Glutamatergic neuron (in vitro differentiated cells): ENCODE measurements around the gene PCDHGA10. TPM values are rescaled to one million over a fixed set of nuclear protein-coding genes. Genes with fewer than 3 reads are reported as not detected.
"Not testable (repeated sequence)": the region's sequence is repeated elsewhere in the genome, so short reads cannot be mapped to it uniquely, and the experiment has no call there.

Source experiments
- DNase-seq: peaks from one replicate; pipeline ENCODE4 v3.0.0; 2022
- H3K27ac Mint-ChIP-seq: one replicate; pipeline ENCODE4 v1.8.0; 2020; ENCODE audit warnings: mild to moderate bottlenecking, mixed read lengths, inconsistent platforms; ENCODE audit not compliant: unreplicated experiment
- H3K27me3 Mint-ChIP-seq: one replicate; pipeline ENCODE4 v1.8.0; 2020; ENCODE audit warnings: mild to moderate bottlenecking, moderate library complexity, mixed read lengths, inconsistent platforms; ENCODE audit not compliant: unreplicated experiment
- H3K36me3 Mint-ChIP-seq: one replicate; pipeline ENCODE4 v1.8.0; 2020; ENCODE audit warnings: mild to moderate bottlenecking, mixed read lengths, inconsistent platforms; ENCODE audit not compliant: unreplicated experiment
- H3K4me1 Mint-ChIP-seq: one replicate; pipeline ENCODE4 v1.8.0; 2020; ENCODE audit warnings: mild to moderate bottlenecking, low read depth, mixed read lengths, inconsistent platforms; ENCODE audit not compliant: unreplicated experiment
- H3K4me3 Mint-ChIP-seq: one replicate; pipeline ENCODE4 v1.8.0; 2020; ENCODE audit warnings: mild to moderate bottlenecking, mixed read lengths, inconsistent platforms; ENCODE audit not compliant: unreplicated experiment
- H3K9me3 Mint-ChIP-seq: one replicate; pipeline ENCODE4 v1.8.0; 2020; ENCODE audit warnings: mild to moderate bottlenecking, moderate library complexity, mixed read lengths, inconsistent platforms; ENCODE audit not compliant: unreplicated experiment
- total RNA-seq: library from RNA; stranded (reverse); fragmentation: NEBNext Ultra II Directional; extraction: Animal tissue kit (Norgen Biotek cat#: 25700); gene quantifications from one replicate; pipeline ENCODE4 v1.2.1, GENCODE V29; 2021; ENCODE audit not compliant: unreplicated experiment
- TF ChIP-seq, protein P1 (sequence below): fragments of 200-600 bp; sonication (generic); IDR thresholded peaks from one replicate; pipeline ENCODE4 v1.5.0; 2021; ENCODE audit not compliant: partially characterized antibody, unreplicated experiment

Gene PCDHGA10
- total RNA-seq, 1 donor from 2014 or later: 16.6 TPM

DNA sequence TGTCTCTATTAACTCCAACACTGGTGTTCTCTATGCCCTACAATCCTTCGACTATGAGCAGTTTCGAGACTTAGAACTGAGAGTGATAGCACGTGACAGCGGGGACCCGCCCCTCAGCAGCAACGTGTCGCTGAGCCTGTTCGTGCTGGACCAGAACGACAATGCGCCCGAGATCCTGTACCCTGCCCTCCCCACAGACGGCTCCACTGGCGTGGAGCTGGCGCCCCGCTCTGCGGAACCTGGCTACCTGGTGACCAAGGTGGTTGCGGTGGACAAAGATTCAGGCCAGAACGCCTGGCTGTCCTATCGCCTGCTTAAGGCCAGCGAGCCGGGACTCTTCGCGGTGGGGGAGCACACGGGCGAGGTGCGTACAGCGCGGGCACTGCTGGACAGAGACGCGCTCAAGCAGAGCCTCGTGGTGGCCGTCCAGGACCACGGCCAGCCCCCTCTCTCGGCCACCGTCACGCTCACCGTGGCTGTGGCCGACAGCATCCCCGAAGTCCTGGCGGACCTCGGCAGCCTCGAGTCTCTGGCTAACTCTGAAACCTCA, 10.0 kb downstream of the PCDHGA10 start:
- Mint-ChIP-seq H3K9me3 (peaks cover 57% of the 10 kb centered on the region), H3K4me3 (no peak overlapping the region), H3K36me3 (peaks cover 88% of the 10 kb centered on the region), H3K27ac (peak overlapping the region; percentile 12), H3K27me3 (peaks cover 23% of the 10 kb centered on the region), H3K4me1 (no peaks in the 10 kb centered on the region)
- no peak for DNase-seq
- TF ChIP-seq, protein P1, sequence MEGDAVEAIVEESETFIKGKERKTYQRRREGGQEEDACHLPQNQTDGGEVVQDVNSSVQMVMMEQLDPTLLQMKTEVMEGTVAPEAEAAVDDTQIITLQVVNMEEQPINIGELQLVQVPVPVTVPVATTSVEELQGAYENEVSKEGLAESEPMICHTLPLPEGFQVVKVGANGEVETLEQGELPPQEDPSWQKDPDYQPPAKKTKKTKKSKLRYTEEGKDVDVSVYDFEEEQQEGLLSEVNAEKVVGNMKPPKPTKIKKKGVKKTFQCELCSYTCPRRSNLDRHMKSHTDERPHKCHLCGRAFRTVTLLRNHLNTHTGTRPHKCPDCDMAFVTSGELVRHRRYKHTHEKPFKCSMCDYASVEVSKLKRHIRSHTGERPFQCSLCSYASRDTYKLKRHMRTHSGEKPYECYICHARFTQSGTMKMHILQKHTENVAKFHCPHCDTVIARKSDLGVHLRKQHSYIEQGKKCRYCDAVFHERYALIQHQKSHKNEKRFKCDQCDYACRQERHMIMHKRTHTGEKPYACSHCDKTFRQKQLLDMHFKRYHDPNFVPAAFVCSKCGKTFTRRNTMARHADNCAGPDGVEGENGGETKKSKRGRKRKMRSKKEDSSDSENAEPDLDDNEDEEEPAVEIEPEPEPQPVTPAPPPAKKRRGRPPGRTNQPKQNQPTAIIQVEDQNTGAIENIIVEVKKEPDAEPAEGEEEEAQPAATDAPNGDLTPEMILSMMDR: no peak

DNA sequence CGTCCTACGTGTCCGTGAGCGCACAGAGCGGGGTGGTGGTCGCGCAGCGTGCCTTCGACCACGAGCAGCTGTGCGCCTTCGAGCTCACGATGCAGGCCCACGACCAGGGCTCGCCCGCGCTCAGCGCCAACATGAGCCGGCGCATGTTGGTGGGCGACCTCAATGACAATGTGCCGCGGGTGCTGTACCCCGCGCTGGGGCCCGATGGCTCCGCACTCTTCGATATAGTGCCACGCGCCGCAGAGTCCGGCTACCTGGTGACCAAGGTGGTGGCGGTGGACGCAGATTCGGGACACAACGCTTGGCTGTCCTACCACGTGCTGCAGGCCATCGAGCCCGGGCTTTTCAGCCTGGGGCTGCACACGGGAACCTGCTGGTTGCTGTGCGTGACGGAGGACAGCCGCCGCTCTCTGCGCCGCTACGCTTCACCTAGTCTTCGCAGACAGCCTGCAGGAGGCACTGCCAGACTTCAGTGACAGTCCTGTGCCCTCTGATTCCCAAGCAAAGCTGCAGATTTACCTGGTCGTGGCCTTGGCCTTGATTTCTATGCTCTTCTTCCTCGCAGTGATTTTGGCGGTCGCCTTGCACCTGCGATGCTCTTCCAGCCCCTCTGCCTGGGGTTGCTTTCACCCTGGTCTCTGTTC, 15.1 kb downstream of the PCDHGA10 start:
- Mint-ChIP-seq H3K9me3 (peaks cover 47% of the 10 kb centered on the region), H3K27me3 (peaks cover 12% of the 10 kb centered on the region), H3K27ac (no peak overlapping the region), H3K4me3 (peak overlapping the region; percentile 20), H3K4me1 (no peaks in the 10 kb centered on the region), H3K36me3 (peaks cover 83% of the 10 kb centered on the region)
- DNase-seq: no peak
- TF ChIP-seq, protein P1: no peak

DNA sequence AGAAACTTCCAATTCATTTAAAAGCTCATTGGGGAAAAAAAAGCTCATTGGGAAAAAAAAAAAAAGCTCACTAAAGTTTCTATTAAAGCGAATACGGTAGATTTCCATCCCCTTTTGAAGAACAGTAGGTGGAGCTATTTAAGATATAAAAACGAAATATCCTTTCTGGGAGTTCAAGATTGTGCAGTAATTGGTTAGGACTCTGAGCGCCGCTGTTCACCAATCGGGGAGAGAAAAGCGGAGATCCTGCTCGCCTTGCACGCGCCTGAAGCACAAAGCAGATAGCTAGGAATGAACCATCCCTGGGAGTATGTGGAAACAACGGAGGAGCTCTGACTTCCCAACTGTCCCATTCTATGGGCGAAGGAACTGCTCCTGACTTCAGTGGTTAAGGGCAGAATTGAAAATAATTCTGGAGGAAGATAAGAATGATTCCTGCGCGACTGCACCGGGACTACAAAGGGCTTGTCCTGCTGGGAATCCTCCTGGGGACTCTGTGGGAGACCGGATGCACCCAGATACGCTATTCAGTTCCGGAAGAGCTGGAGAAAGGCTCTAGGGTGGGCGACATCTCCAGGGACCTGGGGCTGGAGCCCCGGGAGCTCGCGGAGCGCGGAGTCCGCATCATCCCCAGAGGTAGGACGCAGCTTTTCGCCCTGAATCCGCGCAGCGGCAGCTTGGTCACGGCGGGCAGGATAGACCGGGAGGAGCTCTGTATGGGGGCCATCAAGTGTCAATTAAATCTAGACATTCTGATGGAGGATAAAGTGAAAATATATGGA, 17.7 kb downstream of the PCDHGA10 start, which contains the start of gene PCDHGA12:
TSS of gene PCDHGA12 (plus strand) at position 176 of the 782 bp plus-strand sequence. CDS start at position 429, 253 bp downstream.
- peaks cover 74% of the 10 kb centered on the region for H3K36me3 Mint-ChIP-seq
- no peak for DNase-seq
- peaks cover 14% of the 10 kb centered on the region for H3K27me3 Mint-ChIP-seq
- TF ChIP-seq, protein P1: no peak
- H3K4me1 Mint-ChIP-seq: no peaks in the 10 kb centered on the region
- H3K27ac Mint-ChIP-seq: no peak within 1 kb of the TSS
- H3K9me3 Mint-ChIP-seq: peaks cover 45% of the 10 kb centered on the region
- no peak within 1 kb of the TSS for H3K4me3 Mint-ChIP-seq

DNA sequence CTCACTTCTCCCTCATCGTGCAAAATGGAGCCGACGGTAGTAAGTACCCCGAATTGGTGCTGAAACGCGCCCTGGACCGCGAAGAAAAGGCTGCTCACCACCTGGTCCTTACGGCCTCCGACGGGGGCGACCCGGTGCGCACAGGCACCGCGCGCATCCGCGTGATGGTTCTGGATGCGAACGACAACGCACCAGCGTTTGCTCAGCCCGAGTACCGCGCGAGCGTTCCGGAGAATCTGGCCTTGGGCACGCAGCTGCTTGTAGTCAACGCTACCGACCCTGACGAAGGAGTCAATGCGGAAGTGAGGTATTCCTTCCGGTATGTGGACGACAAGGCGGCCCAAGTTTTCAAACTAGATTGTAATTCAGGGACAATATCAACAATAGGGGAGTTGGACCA, 18.5 kb downstream of the PCDHGA10 start:
- Mint-ChIP-seq H3K9me3 (peaks cover 45% of the 10 kb centered on the region), H3K4me3 (no peak overlapping the region), H3K36me3 (peaks cover 71% of the 10 kb centered on the region), H3K27me3 (peaks cover 14% of the 10 kb centered on the region), H3K4me1 (no peaks in the 10 kb centered on the region), H3K27ac (no peak overlapping the region)
- TF ChIP-seq, protein P1: no peak
- no peak for DNase-seq

DNA sequence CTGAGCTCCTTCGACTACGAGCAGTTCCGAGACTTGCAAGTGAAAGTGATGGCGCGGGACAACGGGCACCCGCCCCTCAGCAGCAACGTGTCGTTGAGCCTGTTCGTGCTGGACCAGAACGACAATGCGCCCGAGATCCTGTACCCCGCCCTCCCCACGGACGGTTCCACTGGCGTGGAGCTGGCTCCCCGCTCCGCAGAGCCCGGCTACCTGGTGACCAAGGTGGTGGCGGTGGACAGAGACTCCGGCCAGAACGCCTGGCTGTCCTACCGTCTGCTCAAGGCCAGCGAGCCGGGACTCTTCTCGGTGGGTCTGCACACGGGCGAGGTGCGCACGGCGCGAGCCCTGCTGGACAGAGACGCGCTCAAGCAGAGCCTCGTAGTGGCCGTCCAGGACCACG, 19.5 kb downstream of the PCDHGA10 start:
- not testable (repeated sequence) for H3K4me1 Mint-ChIP-seq

DNA sequence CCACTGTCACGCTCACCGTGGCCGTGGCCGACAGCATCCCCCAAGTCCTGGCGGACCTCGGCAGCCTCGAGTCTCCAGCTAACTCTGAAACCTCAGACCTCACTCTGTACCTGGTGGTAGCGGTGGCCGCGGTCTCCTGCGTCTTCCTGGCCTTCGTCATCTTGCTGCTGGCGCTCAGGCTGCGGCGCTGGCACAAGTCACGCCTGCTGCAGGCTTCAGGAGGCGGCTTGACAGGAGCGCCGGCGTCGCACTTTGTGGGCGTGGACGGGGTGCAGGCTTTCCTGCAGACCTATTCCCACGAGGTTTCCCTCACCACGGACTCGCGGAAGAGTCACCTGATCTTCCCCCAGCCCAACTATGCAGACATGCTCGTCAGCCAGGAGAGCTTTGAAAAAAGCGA, 19.9 kb downstream of the PCDHGA10 start:
- H3K27ac Mint-ChIP-seq: peak overlapping the region; percentile 28
- H3K36me3 Mint-ChIP-seq: peaks cover 63% of the 10 kb centered on the region
- H3K4me3 Mint-ChIP-seq, H3K4me1 Mint-ChIP-seq, DNase-seq: not testable (repeated sequence)
- peaks cover 37% of the 10 kb centered on the region for H3K9me3 Mint-ChIP-seq
- H3K27me3 Mint-ChIP-seq: peaks cover 14% of the 10 kb centered on the region

More for the DNA sequence above, 19.5 kb downstream of the PCDHGA10 start:
- Mint-ChIP-seq H3K9me3 (peaks cover 37% of the 10 kb centered on the region), H3K36me3 (peaks cover 67% of the 10 kb centered on the region), H3K27me3 (peaks cover 14% of the 10 kb centered on the region)
- H3K4me3 Mint-ChIP-seq, H3K27ac Mint-ChIP-seq, DNase-seq: not testable (repeated sequence)
